RPMI8226 (cell line): ENCODE data around the gene NCKAP5.

Experiments used
- DNase-seq: peaks from one replicate; pipeline ENCODE4 v3.0.0-alpha.2; 2015

The NCKAP5 gene

DNA sequence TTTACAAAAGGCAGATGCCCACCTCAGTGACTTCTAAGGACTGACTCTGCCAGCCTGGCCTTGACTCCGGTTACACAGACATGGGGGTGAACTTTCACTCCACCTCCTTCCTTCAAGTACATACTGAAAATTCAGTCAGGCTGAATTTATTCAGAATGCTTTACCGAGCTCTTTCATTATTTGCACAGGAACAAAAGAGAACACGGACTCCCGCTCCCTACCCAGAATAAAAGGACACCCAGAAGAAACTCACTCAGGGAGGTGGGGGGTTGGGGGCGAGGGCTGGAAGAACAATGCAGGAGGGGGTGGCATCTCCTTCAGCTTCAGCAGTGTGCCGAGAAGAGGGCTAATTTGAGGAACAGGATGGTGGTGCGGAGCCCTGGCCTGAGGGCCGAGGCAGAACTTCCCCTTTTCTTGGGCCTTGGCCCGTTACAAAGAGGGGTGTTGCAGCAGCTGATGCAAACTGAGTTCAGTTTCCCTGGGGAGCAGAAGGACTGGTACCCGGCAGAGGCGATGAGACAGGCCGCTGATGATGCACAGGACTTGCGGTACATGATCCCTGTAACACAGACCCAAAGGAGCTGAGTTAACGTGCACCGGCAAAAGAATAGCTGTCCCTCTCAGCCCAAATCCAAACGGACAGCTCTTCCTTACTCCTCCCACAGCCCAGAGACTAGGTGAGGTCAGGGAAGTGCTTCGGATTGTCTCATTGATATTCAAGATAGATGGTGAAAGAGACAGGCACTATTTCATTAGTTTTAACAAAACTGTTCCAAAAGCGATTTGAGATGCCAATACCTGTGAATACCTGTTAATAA, 922.3 kb downstream of the NCKAP5 start:
- DNase-seq, result no peak

DNA sequence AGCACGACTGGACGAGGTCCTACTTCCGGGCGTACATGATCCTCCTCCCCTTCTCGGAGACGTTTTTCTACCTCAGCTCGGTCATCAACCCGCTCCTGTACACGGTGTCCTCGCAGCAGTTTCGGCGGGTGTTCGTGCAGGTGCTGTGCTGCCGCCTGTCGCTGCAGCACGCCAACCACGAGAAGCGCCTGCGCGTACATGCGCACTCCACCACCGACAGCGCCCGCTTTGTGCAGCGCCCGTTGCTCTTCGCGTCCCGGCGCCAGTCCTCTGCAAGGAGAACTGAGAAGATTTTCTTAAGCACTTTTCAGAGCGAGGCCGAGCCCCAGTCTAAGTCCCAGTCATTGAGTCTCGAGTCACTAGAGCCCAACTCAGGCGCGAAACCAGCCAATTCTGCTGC, 923.1 kb downstream of the NCKAP5 start:
- no peak for DNase-seq

DNA sequence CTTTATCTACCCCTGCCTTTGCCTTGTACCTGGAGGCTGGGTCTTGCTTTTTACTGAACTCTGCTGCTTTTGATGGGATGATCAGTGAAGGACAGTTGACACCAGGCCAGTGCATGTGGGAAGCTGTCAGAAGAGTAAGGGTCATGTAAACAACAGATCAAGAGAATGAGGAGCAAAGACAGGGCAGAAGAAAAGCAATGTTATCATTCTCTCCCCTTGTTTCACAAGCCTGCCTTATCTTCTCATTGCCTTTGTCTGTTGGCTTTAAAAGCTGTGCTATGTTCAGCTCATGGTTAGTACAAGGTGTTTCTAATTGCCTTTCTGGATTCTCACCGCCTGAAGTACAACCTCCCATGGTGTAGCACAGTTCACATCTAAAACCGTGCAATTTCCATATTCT, 925.8 kb downstream of the NCKAP5 start:
- DNase-seq, result no peak

DNA sequence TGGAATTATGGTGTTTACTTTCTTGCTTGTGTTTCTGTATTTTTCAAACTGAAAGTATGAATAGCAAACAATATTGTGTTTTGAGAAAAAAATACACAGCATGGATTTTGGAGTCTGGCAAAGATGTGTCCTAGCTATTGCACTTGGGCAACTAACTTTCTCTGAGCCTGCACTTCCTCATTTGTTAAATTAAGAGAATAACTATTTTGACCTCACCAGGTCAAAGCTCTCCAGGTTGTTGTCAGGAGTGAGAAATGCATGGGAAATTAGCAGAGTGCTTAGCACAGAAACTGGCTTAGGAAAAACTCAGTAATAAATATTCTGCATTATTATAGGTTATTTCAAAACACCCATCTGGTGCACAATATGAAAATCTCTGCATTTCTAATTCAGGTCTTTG, 926.4 kb downstream of the NCKAP5 start:
- no peak for DNase-seq

DNA sequence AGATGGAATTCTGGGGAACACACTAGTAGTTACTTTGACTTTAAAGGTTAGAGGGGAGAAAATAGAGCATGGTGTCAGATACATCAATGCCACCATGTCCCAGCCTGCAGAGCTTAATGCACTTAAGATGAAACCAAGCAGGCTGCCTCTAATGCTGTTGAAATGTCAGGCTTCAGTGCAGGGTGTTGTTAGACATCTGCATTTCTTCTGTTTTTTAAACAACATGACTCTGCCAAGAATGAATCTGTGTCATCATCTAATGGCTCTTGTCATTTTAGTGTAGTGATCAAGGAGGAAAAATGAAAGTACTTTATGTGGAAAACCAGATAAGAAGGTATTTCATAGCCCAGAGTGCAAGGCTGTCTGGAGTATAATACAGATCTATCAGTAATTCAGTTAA, 928.1 kb downstream of the NCKAP5 start:
- no peak for DNase-seq

DNA sequence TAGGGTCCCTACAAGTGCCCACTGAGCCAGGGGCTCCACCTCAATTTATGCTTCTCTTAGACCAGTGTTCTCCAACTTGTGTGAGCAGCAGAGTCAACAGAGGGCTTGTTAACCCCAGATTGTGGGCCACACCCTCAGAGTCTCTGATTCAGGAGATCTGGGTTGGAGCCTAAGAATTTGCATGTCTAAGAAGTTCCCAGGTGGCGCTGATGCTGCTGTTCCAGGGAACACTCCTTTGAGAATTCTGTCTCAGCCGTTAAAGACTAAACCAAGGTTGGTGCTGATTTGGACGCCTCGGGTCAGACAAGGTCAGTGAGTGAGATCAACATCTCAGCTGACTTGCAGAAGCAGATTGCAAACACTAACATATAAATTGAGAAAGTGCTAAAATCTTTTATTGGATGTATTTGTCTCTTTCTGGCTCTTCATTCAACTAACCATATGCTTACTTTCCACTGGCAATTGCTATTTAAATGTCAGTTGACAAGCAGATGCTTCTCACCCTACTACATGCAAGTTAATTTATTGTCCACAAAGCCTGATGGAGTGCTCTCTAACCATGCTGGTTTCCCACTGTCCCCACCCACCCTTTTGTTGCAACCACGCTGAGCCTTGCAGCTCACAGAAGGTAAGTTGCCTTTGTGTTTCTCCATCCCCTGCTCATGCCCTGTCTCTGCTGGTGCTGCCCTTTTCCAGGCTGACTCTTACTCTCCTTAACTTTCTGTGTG, 929.8 kb downstream of the NCKAP5 start:
- no peak for DNase-seq

DNA sequence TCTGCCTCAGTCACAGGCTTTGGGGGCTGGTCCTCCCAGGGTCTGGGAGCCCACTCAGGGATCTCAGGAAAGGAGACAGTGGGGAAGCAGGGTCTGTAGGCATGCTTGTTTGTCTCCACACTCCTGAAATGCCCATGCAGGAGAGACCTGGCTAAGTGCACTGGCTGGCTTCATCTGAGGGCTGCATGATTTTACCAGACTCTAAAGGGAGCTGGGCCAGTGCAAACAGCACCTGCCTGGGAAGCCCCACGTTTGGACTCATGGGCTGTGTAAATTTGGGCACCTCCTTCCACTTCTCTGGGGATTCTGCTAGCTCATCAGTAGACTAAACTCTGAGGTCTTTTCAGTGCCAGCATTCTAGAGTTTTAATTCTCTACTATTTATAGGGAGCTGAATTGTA, 931.9 kb downstream of the NCKAP5 start:
- DNase-seq, result no peak

DNA sequence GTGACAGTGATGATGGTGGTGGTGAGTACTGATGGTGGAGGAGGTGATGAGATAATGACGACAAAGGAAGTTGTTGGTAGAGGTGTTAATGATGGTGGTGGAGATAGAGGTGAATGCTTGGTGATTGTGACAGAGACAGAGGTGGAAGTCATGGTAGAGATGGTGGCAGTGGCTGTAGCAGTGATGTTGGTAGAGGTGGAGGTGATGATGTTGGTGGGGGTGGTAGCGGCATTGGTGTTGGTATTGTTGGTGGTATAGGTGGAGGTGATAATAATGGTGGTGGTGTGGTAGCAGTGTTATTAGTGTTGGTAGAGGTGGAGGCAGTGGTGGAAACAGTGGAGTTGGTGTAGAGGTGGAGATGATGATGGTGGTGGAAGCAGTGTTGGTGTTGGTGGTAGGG, 934.6 kb downstream of the NCKAP5 start:
- DNase-seq, result no peak

DNA sequence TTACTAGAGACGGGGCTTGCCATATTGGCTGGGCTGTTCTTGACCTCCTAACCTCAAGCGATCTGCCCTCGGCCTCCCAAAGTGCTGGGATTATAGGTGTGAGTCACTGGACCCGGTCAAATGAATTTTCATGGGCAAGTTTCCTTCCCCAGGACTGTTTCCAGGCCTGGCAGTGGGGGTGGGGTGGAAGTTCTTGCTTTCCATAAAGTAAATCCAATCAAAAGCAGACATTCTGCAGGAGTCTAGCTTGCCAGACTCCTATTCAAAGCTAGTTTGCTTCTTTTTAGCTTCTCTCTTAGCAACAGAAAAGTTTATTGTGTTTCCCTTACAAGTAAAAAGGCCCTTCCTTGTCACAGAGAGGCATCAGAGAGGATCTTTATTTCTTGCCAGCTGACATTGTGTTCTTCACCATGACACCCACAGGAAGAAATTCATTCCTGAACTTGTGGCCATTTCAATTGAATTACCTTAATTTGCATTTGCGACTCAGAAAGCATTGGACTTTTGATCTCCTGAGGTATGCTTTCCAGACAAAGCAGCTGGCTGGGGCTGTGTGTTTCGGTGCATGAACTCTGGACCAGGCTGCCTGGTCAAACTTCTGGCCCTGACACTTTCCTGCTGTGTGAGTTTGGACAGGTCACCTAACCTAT, 936.1 kb downstream of the NCKAP5 start:
- no peak for DNase-seq

DNA sequence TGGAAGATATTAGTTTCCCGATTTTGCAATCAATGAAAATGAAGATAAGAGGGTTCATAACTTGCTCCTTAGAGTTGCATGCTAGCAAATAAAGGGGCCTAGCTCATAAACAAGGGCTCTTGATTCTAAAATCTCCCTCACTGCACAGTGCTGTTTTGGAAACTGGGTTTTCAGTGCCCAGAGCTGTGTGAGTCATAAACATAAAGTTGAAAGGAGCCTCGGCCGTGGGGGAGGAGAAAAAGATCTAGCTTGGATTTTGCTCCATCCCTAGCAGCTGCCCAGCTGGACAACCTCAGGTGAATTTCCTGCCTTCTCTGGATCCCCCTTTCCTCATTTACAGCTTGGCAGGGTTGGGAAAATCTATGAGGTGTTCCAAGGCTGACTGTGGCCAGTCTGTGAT, 940.7 kb downstream of the NCKAP5 start:
- DNase-seq, result no peak

DNA sequence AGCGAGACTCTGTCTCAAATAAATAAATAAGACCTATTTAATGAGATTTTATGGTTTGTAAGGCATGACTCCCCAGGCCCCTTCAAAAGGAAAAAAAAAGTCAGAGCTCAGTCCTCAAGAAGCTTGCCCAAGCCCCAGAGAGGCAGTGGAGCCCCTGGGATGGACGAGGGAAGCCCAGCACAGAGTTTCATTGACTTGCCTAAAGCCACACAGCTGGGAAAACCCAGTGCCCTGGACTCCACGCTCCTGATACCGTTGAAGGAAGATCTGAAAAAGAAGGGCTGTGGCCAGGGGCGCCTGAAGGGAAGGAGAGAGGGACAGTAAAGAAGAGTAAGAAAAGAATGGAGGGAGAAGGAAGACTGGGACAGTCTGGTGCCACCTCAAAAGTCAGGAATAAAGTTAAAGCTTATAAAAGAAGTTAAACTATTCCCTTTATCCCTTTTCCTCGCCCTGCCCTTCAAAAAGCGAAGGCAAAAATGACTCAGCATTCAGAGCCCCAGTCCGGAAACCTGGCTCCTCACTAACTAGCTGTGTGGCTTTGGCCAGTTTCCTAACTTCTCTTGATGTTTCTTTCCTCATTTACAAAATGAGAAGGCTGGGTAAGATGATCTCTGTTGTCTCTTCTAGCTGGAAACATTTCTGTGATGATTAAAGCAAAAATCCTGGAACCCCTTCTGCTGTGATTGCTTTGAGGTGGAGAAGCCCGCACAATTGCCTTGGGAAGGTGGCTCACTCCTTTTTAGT, 945.0 kb downstream of the NCKAP5 start:
- no peak for DNase-seq
